Ascending aorta (tissue), 2 donors: ENCODE results near the gene SLC49A4. TPM values are rescaled to one million over a fixed set of nuclear protein-coding genes. Genes with fewer than 3 reads are reported as not detected.

Source experiments
- DNase-seq, 2 donors: peaks; one replicate each; pipeline ENCODE4 v3.0.0-alpha.2; 2019; ENCODE audit warnings: low spot score in 2 of 2
- H3K27ac ChIP-seq, 2 donors: fragments of 200-600 bp; sonication (generic); one replicate each; pipeline ENCODE4 v1.5.1; 2016 to 2017; ENCODE audit warnings: mild to moderate bottlenecking in 1 of 2
- H3K27me3 ChIP-seq: fragments of 200-600 bp; sonication (generic); one replicate; pipeline ENCODE4 v1.5.1; 2017
- H3K36me3 ChIP-seq, 2 donors: fragments of 200-600 bp; sonication (generic); one replicate each; pipeline ENCODE4 v1.5.1; 2016
- H3K4me1 ChIP-seq, 2 donors: fragments of 200-600 bp; sonication (generic); one replicate each; pipeline ENCODE4 v1.5.1; 2016 to 2017; ENCODE audit warnings: mild to moderate bottlenecking in 1 of 2
- H3K4me3 ChIP-seq, 2 donors: fragments of 200-600 bp; sonication (generic); one replicate each; pipeline ENCODE4 v1.5.1; 2016 to 2017; ENCODE audit warnings: mild to moderate bottlenecking in 1 of 2
- H3K9me3 ChIP-seq, 2 donors: fragments of 200-600 bp; sonication (generic); one replicate each; pipeline ENCODE4 v1.5.1; 2016
- intact Hi-C: fragments of 100-400 bp; cut with DNase I; formaldehyde crosslinking; loops from one replicate; pipeline ENCODE4 v1.15.1; 2023
- total RNA-seq: library from RNA; depleted of rRNA; stranded (reverse); fragments of >200 nt; gene quantifications from one replicate; pipeline ENCODE4 v1.1.0, GENCODE V29; 2016
- TF ChIP-seq, protein P1 (sequence below), 3 experiments: fragments of 200-600 bp in 2 of 3; fragments of 450-650 bp in 1 of 3; sonication (generic) in 2 of 3; IDR thresholded peaks; one replicate each; pipeline ENCODE4 v1.5.1; 2016 to 2019; ENCODE audit warnings: antibody characterized with exemption in 3 of 3, mild to moderate bottlenecking in 1 of 3, moderate library complexity in 1 of 3

The SLC49A4 gene
- total RNA-seq, 1 donor from 2014 or later: 3.2 TPM

GRCh38 chr3:122928396-122929187 lies 133.7 kb downstream of the SLC49A4 start:
- Histone ChIP-seq H3K27ac (no peak overlapping the region), H3K4me3 (no peak overlapping the region), H3K36me3 (no peaks in the 10 kb centered on the region), H3K4me1 (no peaks in the 10 kb centered on the region), H3K27me3 (no peaks in the 10 kb centered on the region), H3K9me3 (no peaks in the 10 kb centered on the region)
- intact Hi-C loops: no loop called here
- TF ChIP-seq, protein P1, sequence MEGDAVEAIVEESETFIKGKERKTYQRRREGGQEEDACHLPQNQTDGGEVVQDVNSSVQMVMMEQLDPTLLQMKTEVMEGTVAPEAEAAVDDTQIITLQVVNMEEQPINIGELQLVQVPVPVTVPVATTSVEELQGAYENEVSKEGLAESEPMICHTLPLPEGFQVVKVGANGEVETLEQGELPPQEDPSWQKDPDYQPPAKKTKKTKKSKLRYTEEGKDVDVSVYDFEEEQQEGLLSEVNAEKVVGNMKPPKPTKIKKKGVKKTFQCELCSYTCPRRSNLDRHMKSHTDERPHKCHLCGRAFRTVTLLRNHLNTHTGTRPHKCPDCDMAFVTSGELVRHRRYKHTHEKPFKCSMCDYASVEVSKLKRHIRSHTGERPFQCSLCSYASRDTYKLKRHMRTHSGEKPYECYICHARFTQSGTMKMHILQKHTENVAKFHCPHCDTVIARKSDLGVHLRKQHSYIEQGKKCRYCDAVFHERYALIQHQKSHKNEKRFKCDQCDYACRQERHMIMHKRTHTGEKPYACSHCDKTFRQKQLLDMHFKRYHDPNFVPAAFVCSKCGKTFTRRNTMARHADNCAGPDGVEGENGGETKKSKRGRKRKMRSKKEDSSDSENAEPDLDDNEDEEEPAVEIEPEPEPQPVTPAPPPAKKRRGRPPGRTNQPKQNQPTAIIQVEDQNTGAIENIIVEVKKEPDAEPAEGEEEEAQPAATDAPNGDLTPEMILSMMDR (IDR thresholded peaks at IDR 0.05): no peak
- no peak for DNase-seq

DNA sequence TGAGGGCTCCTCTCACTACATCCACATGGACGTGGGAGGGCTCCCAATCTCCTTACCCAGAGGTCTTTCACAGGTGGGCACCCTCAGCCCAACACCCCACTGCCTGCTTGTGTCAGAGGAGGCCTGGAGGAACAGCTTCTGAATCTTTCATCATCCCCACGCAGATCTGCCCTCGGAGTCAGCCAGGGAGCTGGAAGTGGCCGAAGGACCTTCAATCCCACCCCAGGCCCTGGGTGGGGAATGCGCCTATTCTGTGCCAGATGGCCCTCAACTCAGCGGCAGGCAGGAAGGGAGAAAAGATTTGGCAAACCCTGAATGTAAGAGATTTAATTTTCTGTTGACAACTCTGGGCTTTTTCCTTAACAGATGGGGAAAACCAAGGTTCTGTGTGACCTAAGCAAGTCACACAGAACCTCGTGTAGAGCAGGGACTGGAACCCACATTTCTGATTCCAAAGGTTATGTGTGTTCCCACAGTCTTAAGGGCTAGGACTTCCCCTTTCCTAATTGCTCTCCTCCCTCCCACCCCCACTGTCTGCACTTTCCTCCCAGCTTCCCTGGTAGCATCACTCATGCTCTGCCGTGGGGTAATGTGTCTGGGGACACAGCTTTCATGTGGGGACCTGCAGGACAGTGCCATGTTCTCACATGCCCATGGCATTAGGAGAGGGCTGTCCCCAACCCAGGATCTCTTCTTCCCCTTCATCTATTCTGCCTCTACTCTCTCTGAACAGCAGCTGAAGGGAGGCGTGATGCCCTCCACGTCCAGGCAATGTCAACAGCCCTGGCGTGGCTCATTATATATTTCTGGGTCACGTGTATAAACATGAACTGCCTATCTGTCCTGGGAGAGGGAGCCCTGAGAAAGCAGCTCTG lies 134.6 kb downstream of the SLC49A4 start:
- intact Hi-C loops: no loop called here
- Histone ChIP-seq H3K4me1 (no peaks in the 10 kb centered on the region), H3K27me3 (no peaks in the 10 kb centered on the region), H3K9me3 (no peaks in the 10 kb centered on the region), H3K36me3 (no peaks in the 10 kb centered on the region), H3K4me3 (no peak overlapping the region), H3K27ac (no peak overlapping the region)
- DNase-seq: no peak
- TF ChIP-seq, protein P1 (IDR thresholded peaks at IDR 0.05): no peak

DNA sequence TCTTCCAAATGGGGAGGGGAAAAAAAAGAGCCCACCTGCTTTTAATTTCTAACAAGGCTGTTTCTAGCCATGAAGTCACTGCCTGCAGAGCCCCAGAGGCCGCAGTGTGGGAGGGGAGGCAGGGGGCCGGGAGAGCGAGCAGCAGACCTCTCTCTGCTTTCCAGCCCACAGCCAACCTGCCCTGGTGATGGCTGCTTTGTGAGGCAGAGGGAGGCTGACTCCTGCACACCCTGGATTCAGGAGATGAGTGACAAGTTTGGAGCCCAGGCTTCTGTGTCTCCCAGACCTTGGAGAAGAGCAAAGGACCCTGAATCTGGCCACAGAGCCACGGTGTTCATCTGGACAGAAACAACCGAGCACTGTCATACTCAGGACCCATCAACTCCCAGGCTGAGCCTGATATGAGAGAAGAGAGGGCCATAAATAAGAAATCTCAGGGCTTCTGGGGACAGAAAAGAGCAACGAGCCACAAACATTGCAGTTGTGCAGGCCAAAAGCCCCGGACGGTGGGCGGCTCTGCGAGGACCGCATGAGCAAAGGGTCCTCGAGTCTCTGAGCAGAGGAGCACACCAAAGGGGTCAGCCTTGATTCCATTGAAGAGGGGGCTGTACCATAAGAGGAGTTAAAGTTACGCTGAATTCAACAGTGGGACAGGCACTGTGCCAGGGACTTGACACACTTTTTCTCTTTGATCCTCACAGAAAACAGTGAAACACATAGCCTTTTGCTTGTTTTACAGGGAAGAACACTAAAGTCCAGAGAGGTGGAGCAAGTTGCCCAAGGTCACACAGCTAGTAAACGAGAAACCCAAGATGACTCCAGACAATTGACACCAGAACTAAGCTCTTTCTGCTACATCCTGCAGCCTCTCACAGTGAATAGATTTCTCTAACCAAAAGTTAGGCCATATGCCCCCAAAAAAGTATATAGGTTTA lies 135.5 kb downstream of the SLC49A4 start:
- Histone ChIP-seq H3K36me3 (no peaks in the 10 kb centered on the region), H3K27me3 (no peaks in the 10 kb centered on the region), H3K4me1 (no peaks in the 10 kb centered on the region), H3K4me3 (no peak overlapping the region), H3K27ac (no peak overlapping the region), H3K9me3 (no peaks in the 10 kb centered on the region)
- intact Hi-C loops: no loop called here
- TF ChIP-seq, protein P1 (IDR thresholded peaks at IDR 0.05): no peak
- DNase-seq: no peak

Other genes starting within 250 kb of the SLC49A4 start
- 8.1 TPM for gene PARP9, start 230.8 kb upstream of the SLC49A4 start, total RNA-seq
- gene DTX3L, start 230.7 kb upstream of the SLC49A4 start, total RNA-seq: 22.4 TPM
- gene PARP15, start 217.4 kb upstream of the SLC49A4 start, total RNA-seq: not detected
- gene PARP14, start 114.2 kb upstream of the SLC49A4 start, total RNA-seq: 58.8 TPM
- 2.4 TPM for gene HSPBAP1, start 1.2 kb upstream of the SLC49A4 start, total RNA-seq
- gene SEMA5B, start 232.7 kb downstream of the SLC49A4 start, total RNA-seq: 0.85 TPM